HCT116 (cell line): ENCODE data around the gene NAA80. TPM values are rescaled to one million over a fixed set of nuclear protein-coding genes. Genes with fewer than 3 reads are reported as not detected.

Experiments used
- ATAC-seq: fragments of 200-7000 bp; cut with Tn5 transposase; 2 replicates; pipeline ENCODE4 v1.9.1; 2020; ENCODE audit warnings: mild to moderate bottlenecking, moderate library complexity
- BruUV-seq: library from RNA; stranded (reverse); fragments of 400-500 nt; replicated peaks from 2 replicates; lab custom pipeline; 2021; lab: Mats Ljungman, UMichigan
- CTCF ChIA-PET: fragments of 300-600 bp; sonication (Branson Sonifier 250); formaldehyde crosslinking; loops from one replicate; lab custom pipeline; 2021; ENCODE audit warnings: antibody characterized with exemption; lab: Charles Lee
- POLR2A ChIA-PET: fragments of 300-600, 350-600 bp; sonication (Branson Sonifier 250); formaldehyde crosslinking; loops from one replicate; lab custom pipeline; 2021; ENCODE audit warnings: antibody characterized with exemption; lab: Charles Lee
- RAD21 ChIA-PET, 2 experiments: fragments of 300-600 bp; sonication (Branson Sonifier 250); formaldehyde crosslinking; loops; one replicate each; lab custom pipeline; 2023; ENCODE audit warnings: low total read pairs in 2 of 2; ENCODE audit not compliant: uncharacterized antibody in 2 of 2, unreplicated experiment in 2 of 2, low non-redundant PET in 1 of 2; lab: Charles Lee
- DNase-seq: peaks from one replicate; pipeline ENCODE4 v3.0.0-alpha.2; 2010; ENCODE audit warnings: low read depth, low spot score
- H2AFZ ChIP-seq: fragments of 200-600 bp; shearing (Covaris generic), sonication (generic); 2 replicates; pipeline ENCODE4 v1.6.1; 2017; ENCODE audit warnings: low read depth, mixed run types, mixed read lengths, antibody characterized with exemption, low read length; ENCODE audit not compliant: poor library complexity, severe bottlenecking
- H3K27ac ChIP-seq: 2 replicates; pipeline ENCODE4 v1.5.1; 2012; ENCODE audit warnings: low read depth, low read length
- H3K27me3 ChIP-seq: fragments of 200-600 bp; sonication (generic); 2 replicates; pipeline ENCODE4 v1.6.1; 2016; ENCODE audit warnings: mixed run types, low read length, mixed read lengths; ENCODE audit not compliant: insufficient read depth
- H3K36me3 ChIP-seq, 2 experiments: fragments of 200-500 bp in 1 of 2; fragments of 200-600 bp in 1 of 2; sonication (Bioruptor generic) in 1 of 2; sonication (generic) in 1 of 2; 2 replicates each; pipeline versions ENCODE4 v1.5.1 to v1.6.1; 2014 to 2016; ENCODE audit warnings: low read length in 2 of 2, inconsistent platforms in 1 of 2, mixed read lengths in 1 of 2, mixed run types in 1 of 2; ENCODE audit not compliant: insufficient read depth in 2 of 2, control insufficient read depth in 1 of 2
- H3K4me1 ChIP-seq, 2 experiments: fragments of 200-600 bp in 1 of 2; sonication (generic) in 1 of 2; 2 replicates each; pipeline versions ENCODE4 v1.5.1 to v1.6.1; 2012 to 2017; ENCODE audit warnings: low read length in 2 of 2, inconsistent platforms in 1 of 2, mild to moderate bottlenecking in 1 of 2, mixed read lengths in 1 of 2, mixed run types in 1 of 2, moderate library complexity in 1 of 2; ENCODE audit not compliant: insufficient read depth in 2 of 2, control insufficient read depth in 1 of 2
- H3K4me2 ChIP-seq: fragments of 200-600 bp; sonication (generic); 2 replicates; pipeline ENCODE4 v1.6.1; 2017; ENCODE audit warnings: mixed run types, low read length, mixed read lengths
- H3K4me3 ChIP-seq, 2 experiments: fragments of 200-600 bp in 1 of 2; sonication (generic) in 1 of 2; replicated peaks in 1 of 2; 2 replicates each; pipeline ENCODE4 v1.5.1; 2011 to 2016; ENCODE audit warnings: low read length in 2 of 2, control low read depth in 1 of 2, low read depth in 1 of 2, mild to moderate bottlenecking in 1 of 2, mixed read lengths in 1 of 2, mixed run types in 1 of 2
- H3K79me2 ChIP-seq: fragments of 200-600 bp; sonication (generic); 2 replicates; pipeline ENCODE4 v1.6.1; 2017; ENCODE audit warnings: mild to moderate bottlenecking, mixed run types, low read length, moderate library complexity, mixed read lengths; ENCODE audit not compliant: insufficient read depth
- H3K9ac ChIP-seq: fragments of 200-600 bp; sonication (generic); 2 replicates; pipeline ENCODE4 v1.6.1; 2016; ENCODE audit warnings: low read length, mixed read lengths
- H3K9me2 ChIP-seq: fragments of 200-600 bp; sonication (generic), shearing (Covaris generic); 2 replicates; pipeline ENCODE4 v1.6.1; 2017; ENCODE audit warnings: mixed run types, mild to moderate bottlenecking, moderate library complexity; ENCODE audit not compliant: insufficient read depth
- H3K9me3 ChIP-seq, 2 experiments: fragments of 200-500 bp in 1 of 2; fragments of 200-600 bp in 1 of 2; sonication (Bioruptor generic) in 1 of 2; sonication (generic) in 1 of 2; 2 replicates each; pipeline ENCODE4 v1.6.1; 2014 to 2017; ENCODE audit warnings: low read length in 2 of 2, mixed read lengths in 2 of 2, inconsistent platforms in 1 of 2, low read depth in 1 of 2, mild to moderate bottlenecking in 1 of 2, mixed run types in 1 of 2, moderate library complexity in 1 of 2; ENCODE audit not compliant: control insufficient read depth in 1 of 2, insufficient read depth in 1 of 2
- H4K20me1 ChIP-seq: fragments of 200-600 bp; sonication (generic), shearing (Covaris generic); 2 replicates; pipeline ENCODE4 v1.6.1; 2017; ENCODE audit warnings: mixed run types, mild to moderate bottlenecking, moderate library complexity; ENCODE audit not compliant: insufficient read depth
- CEBPB ChIP-seq: IDR thresholded peaks from 2 replicates; pipeline ENCODE4 v1.6.1; 2012; ENCODE audit warnings: low read depth
- EGR1 ChIP-seq: IDR thresholded peaks from 2 replicates; pipeline ENCODE4 v1.6.1; 2012; ENCODE audit warnings: low read depth
- EZH2phosphoT487 ChIP-seq: fragments of 200-600 bp; IDR thresholded peaks from 2 replicates; pipeline ENCODE4 v1.6.1; 2018; ENCODE audit warnings: antibody characterized with exemption, borderline replicate concordance
- FOSL1 ChIP-seq: IDR thresholded peaks from 2 replicates; pipeline ENCODE4 v1.6.1; 2012; ENCODE audit warnings: low read depth
- POLR2A ChIP-seq: IDR thresholded peaks from 2 replicates; pipeline ENCODE4 v1.7.0; 2011; ENCODE audit warnings: borderline replicate concordance; ENCODE audit not compliant: insufficient read depth, insufficient read length; ENCODE audit errors: extremely low read depth
- TCF7L2 ChIP-seq: IDR thresholded peaks from 2 replicates; pipeline ENCODE4 v1.7.0; 2011; ENCODE audit warnings: borderline replicate concordance, inconsistent platforms; ENCODE audit not compliant: insufficient read depth, insufficient read length; ENCODE audit errors: extremely low read depth
- ZBTB33 ChIP-seq: IDR thresholded peaks from 2 replicates; pipeline ENCODE4 v1.6.1; 2011; ENCODE audit warnings: mild to moderate bottlenecking, low read length, moderate library complexity; ENCODE audit not compliant: insufficient replicate concordance; ENCODE audit errors: extremely low read depth
- ZFX ChIP-seq: fragments of 450-650 bp; IDR thresholded peaks from 2 replicates; pipeline ENCODE4 v1.6.1; 2017
- intact Hi-C: fragments of 100-400 bp; cut with micrococcal nuclease; formaldehyde crosslinking; loops from 2 replicates; pipeline ENCODE4 v1.10.0; 2022
- total RNA-seq: library from RNA; stranded (reverse); gene quantifications from one replicate; pipeline ENCODE4 v1.2.1, GENCODE V29; 2021; ENCODE audit not compliant: unreplicated experiment

The NAA80 gene
- total RNA-seq, 1 experiment from 2014 or later, result 21.3 TPM

GRCh38 chr3:50274371-50275104 is 24.7 kb downstream of the NAA80 start (continued):
- TF ChIP-seq ZBTB33 (no peak), POLR2A (no peak)
- TF ChIP-seq, all 23 proteins: peak for 2

- H4K20me1 ChIP-seq, result no peaks in the 10 kb centered on the region
- peak overlapping the region; percentile 96 for H3K4me2 ChIP-seq
- H2AFZ ChIP-seq, result no peak overlapping the region
- H3K9ac ChIP-seq, result peak overlapping the region; percentile 56
- no TSS peak for BruUV-seq
- CTCF ChIA-PET, result interaction anchor here (1.8 to 2.4 kb wide), 2 partner anchors 13 to 79 kb away, joined by 8 to 9 read pairs; no protein-coding TSS in a partner anchor
- H3K27ac ChIP-seq, result no peak overlapping the region
- intact Hi-C loops, result loop anchor here (1.0 to 5.0 kb wide), 4 partner anchors 46 to 151 kb away; no protein-coding TSS in a partner anchor
- TF ChIP-seq EZH2phosphoT487 (no peak), CEBPB (no peak), FOSL1 (no peak), TCF7L2 (no peak), POLR2A (no peak), ZFX (no peak), EGR1 (no peak)
- no peaks in the 10 kb centered on the region for H3K27me3 ChIP-seq
- RAD21 ChIA-PET, result no interaction called here
- ATAC-seq (no peak), DNase-seq (no peak)
- POLR2A ChIA-PET, result no interaction called here
- H3K9me2 ChIP-seq, result no peaks in the 10 kb centered on the region
- peak overlapping the region; percentile 43 to 57 for H3K4me3 ChIP-seq
- H3K79me2 ChIP-seq, result no peaks in the 10 kb centered on the region
- H3K36me3 ChIP-seq, result no peaks in the 10 kb centered on the region
- H3K4me1 ChIP-seq, result peaks cover 45 to 57% of the 10 kb centered on the region in 2 experiments
- no peaks in the 10 kb centered on the region for H3K9me3 ChIP-seq
Measured at GRCh38 chr3:50273689-50274065, 25.5 kb downstream of the NAA80 start.
